HL-60 (cell line): ENCODE data around the gene PCYT1B.

Source experiments
- GABPA ChIP-seq: IDR thresholded peaks from 2 replicates; pipeline ENCODE4 v1.6.1; 2012; ENCODE audit warnings: low read depth
- POLR2AphosphoS5 ChIP-seq: IDR thresholded peaks from 2 replicates; pipeline ENCODE4 v1.6.1; 2012; ENCODE audit warnings: low read depth
- TF ChIP-seq, protein P1 (sequence below): IDR thresholded peaks from one replicate; pipeline ENCODE4 v1.5.1; 2011; ENCODE audit warnings: low read length, control low read depth, inconsistent platforms; ENCODE audit not compliant: insufficient read depth
- TF ChIP-seq, protein P2 (sequence below): IDR thresholded peaks from 2 replicates; pipeline ENCODE4 v1.6.1; 2012; ENCODE audit warnings: low read depth; ENCODE audit not compliant: insufficient replicate concordance

DNA sequence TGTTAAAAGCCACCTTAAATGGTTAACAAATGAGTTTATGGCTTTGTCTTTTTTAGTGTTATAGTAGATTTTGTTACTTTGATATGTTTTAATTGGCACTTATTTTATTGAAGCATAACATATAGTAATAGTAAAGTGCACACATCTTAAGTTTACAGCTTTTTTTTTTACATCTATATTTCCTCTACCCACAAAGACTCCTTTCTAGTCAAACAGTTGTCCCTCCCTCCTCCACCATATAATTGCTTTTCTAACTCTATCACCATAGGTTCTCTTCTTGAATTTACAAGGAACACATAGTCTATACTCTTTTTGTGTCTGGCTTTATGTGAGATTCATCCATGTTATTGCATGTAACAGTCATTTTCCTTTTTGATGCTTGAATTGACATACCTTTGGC, 110.6 kb downstream of the PCYT1B start:
- TF ChIP-seq POLR2AphosphoS5 (no peak), GABPA (no peak)
- TF ChIP-seq, protein P1, sequence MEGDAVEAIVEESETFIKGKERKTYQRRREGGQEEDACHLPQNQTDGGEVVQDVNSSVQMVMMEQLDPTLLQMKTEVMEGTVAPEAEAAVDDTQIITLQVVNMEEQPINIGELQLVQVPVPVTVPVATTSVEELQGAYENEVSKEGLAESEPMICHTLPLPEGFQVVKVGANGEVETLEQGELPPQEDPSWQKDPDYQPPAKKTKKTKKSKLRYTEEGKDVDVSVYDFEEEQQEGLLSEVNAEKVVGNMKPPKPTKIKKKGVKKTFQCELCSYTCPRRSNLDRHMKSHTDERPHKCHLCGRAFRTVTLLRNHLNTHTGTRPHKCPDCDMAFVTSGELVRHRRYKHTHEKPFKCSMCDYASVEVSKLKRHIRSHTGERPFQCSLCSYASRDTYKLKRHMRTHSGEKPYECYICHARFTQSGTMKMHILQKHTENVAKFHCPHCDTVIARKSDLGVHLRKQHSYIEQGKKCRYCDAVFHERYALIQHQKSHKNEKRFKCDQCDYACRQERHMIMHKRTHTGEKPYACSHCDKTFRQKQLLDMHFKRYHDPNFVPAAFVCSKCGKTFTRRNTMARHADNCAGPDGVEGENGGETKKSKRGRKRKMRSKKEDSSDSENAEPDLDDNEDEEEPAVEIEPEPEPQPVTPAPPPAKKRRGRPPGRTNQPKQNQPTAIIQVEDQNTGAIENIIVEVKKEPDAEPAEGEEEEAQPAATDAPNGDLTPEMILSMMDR = no peak
- TF ChIP-seq, protein P2, sequence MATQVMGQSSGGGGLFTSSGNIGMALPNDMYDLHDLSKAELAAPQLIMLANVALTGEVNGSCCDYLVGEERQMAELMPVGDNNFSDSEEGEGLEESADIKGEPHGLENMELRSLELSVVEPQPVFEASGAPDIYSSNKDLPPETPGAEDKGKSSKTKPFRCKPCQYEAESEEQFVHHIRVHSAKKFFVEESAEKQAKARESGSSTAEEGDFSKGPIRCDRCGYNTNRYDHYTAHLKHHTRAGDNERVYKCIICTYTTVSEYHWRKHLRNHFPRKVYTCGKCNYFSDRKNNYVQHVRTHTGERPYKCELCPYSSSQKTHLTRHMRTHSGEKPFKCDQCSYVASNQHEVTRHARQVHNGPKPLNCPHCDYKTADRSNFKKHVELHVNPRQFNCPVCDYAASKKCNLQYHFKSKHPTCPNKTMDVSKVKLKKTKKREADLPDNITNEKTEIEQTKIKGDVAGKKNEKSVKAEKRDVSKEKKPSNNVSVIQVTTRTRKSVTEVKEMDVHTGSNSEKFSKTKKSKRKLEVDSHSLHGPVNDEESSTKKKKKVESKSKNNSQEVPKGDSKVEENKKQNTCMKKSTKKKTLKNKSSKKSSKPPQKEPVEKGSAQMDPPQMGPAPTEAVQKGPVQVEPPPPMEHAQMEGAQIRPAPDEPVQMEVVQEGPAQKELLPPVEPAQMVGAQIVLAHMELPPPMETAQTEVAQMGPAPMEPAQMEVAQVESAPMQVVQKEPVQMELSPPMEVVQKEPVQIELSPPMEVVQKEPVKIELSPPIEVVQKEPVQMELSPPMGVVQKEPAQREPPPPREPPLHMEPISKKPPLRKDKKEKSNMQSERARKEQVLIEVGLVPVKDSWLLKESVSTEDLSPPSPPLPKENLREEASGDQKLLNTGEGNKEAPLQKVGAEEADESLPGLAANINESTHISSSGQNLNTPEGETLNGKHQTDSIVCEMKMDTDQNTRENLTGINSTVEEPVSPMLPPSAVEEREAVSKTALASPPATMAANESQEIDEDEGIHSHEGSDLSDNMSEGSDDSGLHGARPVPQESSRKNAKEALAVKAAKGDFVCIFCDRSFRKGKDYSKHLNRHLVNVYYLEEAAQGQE = no peak
